Neural progenitor cell (in vitro differentiated cells): ENCODE measurements around the gene LRRC56. TPM values are rescaled to one million over a fixed set of nuclear protein-coding genes. Genes with fewer than 3 reads are reported as not detected.

Experiments used
- DNase-seq: peaks from one replicate; pipeline ENCODE4 v3.0.0-alpha.2; 2016; ENCODE audit warnings: low spot score
- H2AFZ ChIP-seq: fragments of 200-600 bp; sonication (generic); replicated peaks from 2 replicates; pipeline ENCODE4 v1.6.1; 2016; ENCODE audit warnings: antibody characterized with exemption
- H3F3A ChIP-seq: fragments of 200-600 bp; sonication (generic); 2 replicates; pipeline ENCODE4 v1.6.1; 2016; ENCODE audit warnings: antibody characterized with exemption, low read depth
- H3K27ac ChIP-seq: fragments of 200-600 bp; sonication (generic); 2 replicates; pipeline ENCODE4 v1.5.1; 2016; ENCODE audit warnings: mild to moderate bottlenecking
- H3K27me3 ChIP-seq: fragments of 200-600 bp; sonication (generic); 2 replicates; pipeline ENCODE4 v1.6.1; 2016; ENCODE audit warnings: mild to moderate bottlenecking, moderate library complexity
- H3K36me3 ChIP-seq: fragments of 200-600 bp; sonication (generic); 2 replicates; pipeline ENCODE4 v1.5.1; 2016
- H3K4me1 ChIP-seq: fragments of 200-600 bp; sonication (generic); 2 replicates; pipeline ENCODE4 v1.6.1; 2016; ENCODE audit warnings: mixed run types
- H3K4me2 ChIP-seq: fragments of 200-600 bp; sonication (generic); 2 replicates; pipeline ENCODE4 v1.6.1; 2016
- H3K4me3 ChIP-seq: fragments of 200-600 bp; sonication (generic); 2 replicates; pipeline ENCODE4 v1.5.1; 2016
- H3K79me2 ChIP-seq: fragments of 200-600 bp; sonication (generic); 2 replicates; pipeline ENCODE4 v1.6.1; 2016; ENCODE audit warnings: low read depth
- H3K9ac ChIP-seq: fragments of 200-600 bp; sonication (generic); 2 replicates; pipeline ENCODE4 v1.6.1; 2016
- H3K9me3 ChIP-seq: fragments of 200-600 bp; sonication (generic); 2 replicates; pipeline ENCODE4 v1.5.1; 2016; ENCODE audit warnings: low read depth
- H4K20me1 ChIP-seq: fragments of 200-600 bp; sonication (generic); 2 replicates; pipeline ENCODE4 v1.6.1; 2016; ENCODE audit warnings: low read depth
- H3K27ac Mint-ChIP-seq: 3 replicates; pipeline ENCODE4 v1.8.0; 2021; ENCODE audit warnings: mixed read lengths
- H3K27me3 Mint-ChIP-seq: 2 replicates; pipeline ENCODE4 v1.8.0; 2022; ENCODE audit warnings: low read depth, mild to moderate bottlenecking, inconsistent platforms, moderate library complexity, mixed read lengths; ENCODE audit not compliant: insufficient read depth
- H3K36me3 Mint-ChIP-seq: 3 replicates; pipeline ENCODE4 v1.8.0; 2021; ENCODE audit warnings: mixed read lengths
- H3K4me1 Mint-ChIP-seq: 3 replicates; pipeline ENCODE4 v1.8.0; 2021; ENCODE audit warnings: mixed read lengths
- H3K4me3 Mint-ChIP-seq: 3 replicates; pipeline ENCODE4 v1.8.0; 2021; ENCODE audit warnings: mild to moderate bottlenecking, moderate library complexity, mixed read lengths
- H3K9me3 Mint-ChIP-seq: 3 replicates; pipeline ENCODE4 v1.8.0; 2020; ENCODE audit warnings: mixed read lengths
- EZH2 ChIP-seq: fragments of 200-600 bp; sonication (generic); IDR thresholded peaks from 2 replicates; pipeline ENCODE4 v1.6.1; 2017; ENCODE audit warnings: antibody characterized with exemption, mild to moderate bottlenecking, moderate library complexity
- EZH2phosphoT487 ChIP-seq: fragments of 200-600 bp; sonication (generic); IDR thresholded peaks from 2 replicates; pipeline ENCODE4 v1.6.1; 2017; ENCODE audit warnings: antibody characterized with exemption
- microRNA counts: library from miRNA; unstranded; fragments of <30 nt; microRNA quantifications from one replicate; lab custom pipeline; 2016
- microRNA-seq: library from miRNA; unstranded; fragments of <30 nt; microRNA quantifications from one replicate; pipeline ENCODE4, GENCODE V29; 2016
- small RNA-seq: library from RNA; depleted of rRNA; stranded (forward); fragments of <200 nt; gene quantifications from one replicate; pipeline ENCODE3, GENCODE V24; 2015
- total RNA-seq: library from RNA; depleted of rRNA; stranded (reverse); fragments of >200 nt; gene quantifications from 2 replicates; pipeline ENCODE4 v1.2.3, GENCODE V29; 2015; ENCODE audit warnings: low replicate concordance
- TF ChIP-seq, protein P1 (sequence below): fragments of 200-600 bp; sonication (generic); IDR thresholded peaks from 2 replicates; pipeline ENCODE4 v1.5.1; 2017; ENCODE audit warnings: antibody characterized with exemption, mild to moderate bottlenecking

The LRRC56 gene
- total RNA-seq, 1 donor from 2014 or later, result 0.45 TPM

GRCh38 chr11:598005-598680, 60.8 kb downstream of the LRRC56 start:
- DNase-seq, result no peak
- H3F3A ChIP-seq, result no peaks in the 10 kb centered on the region
- TF ChIP-seq EZH2 (no peak), EZH2phosphoT487 (no peak)
- TF ChIP-seq, protein P1, sequence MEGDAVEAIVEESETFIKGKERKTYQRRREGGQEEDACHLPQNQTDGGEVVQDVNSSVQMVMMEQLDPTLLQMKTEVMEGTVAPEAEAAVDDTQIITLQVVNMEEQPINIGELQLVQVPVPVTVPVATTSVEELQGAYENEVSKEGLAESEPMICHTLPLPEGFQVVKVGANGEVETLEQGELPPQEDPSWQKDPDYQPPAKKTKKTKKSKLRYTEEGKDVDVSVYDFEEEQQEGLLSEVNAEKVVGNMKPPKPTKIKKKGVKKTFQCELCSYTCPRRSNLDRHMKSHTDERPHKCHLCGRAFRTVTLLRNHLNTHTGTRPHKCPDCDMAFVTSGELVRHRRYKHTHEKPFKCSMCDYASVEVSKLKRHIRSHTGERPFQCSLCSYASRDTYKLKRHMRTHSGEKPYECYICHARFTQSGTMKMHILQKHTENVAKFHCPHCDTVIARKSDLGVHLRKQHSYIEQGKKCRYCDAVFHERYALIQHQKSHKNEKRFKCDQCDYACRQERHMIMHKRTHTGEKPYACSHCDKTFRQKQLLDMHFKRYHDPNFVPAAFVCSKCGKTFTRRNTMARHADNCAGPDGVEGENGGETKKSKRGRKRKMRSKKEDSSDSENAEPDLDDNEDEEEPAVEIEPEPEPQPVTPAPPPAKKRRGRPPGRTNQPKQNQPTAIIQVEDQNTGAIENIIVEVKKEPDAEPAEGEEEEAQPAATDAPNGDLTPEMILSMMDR, result no peak
- peaks cover 19% of the 10 kb centered on the region for H4K20me1 ChIP-seq
- H3K27ac ChIP-seq, result no peak overlapping the region
- no peaks in the 10 kb centered on the region for H3K36me3 ChIP-seq
- Mint-ChIP-seq H3K4me1 (no peaks in the 10 kb centered on the region), H3K36me3 (peaks cover 29% of the 10 kb centered on the region), H3K9me3 (no peaks in the 10 kb centered on the region), H3K27ac (no peak overlapping the region), H3K27me3 (no peaks in the 10 kb centered on the region), H3K4me3 (no peak overlapping the region)
- H3K4me3 ChIP-seq, result no peak overlapping the region
- H2AFZ ChIP-seq, result no peak overlapping the region
- H3K4me2 ChIP-seq, result no peak overlapping the region
- no peaks in the 10 kb centered on the region for H3K79me2 ChIP-seq
- no peaks in the 10 kb centered on the region for H3K27me3 ChIP-seq
- H3K9ac ChIP-seq, result no peak overlapping the region
- no peaks in the 10 kb centered on the region for H3K4me1 ChIP-seq
- H3K9me3 ChIP-seq, result no peaks in the 10 kb centered on the region

DNA sequence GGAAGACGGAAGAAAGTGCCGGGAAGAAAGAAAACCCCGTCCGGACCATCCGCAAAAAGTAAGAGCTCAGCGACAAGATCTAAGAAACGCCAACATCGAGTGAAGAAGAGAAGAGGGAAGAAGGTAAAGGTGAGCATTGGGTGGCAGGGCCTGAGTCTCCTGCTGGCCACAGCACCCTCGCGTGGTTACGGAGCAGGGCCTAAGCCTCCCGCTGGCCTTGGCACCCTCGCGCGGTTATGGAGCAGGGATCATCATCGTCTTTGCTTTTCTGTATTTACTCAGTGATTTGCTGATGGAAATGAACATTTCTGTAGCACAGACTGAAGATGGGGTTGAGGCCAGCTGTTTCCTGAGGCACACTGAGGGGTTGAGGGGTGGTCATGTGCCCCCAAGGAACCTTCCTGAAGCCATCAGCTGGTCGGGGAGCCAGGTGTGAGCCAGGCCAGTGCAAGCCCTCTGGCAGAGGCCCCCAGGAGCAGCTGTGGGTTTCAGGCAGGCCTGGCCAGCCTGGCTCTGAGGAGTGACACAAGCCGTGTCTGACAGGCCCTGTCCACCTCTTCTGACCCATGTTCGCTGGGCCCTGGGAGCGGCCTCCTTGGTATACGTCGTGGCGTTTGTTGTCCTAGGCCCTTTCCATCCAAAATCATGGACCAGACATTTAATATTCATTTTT, 64.4 kb downstream of the LRRC56 start:
- Mint-ChIP-seq H3K36me3 (peaks cover 24% of the 10 kb centered on the region), H3K27me3 (peaks cover 2% of the 10 kb centered on the region), H3K27ac (no peak overlapping the region), H3K4me1 (no peaks in the 10 kb centered on the region), H3K4me3 (no peak overlapping the region), H3K9me3 (no peaks in the 10 kb centered on the region)
- Histone ChIP-seq H3K9me3 (no peaks in the 10 kb centered on the region), H3K36me3 (no peaks in the 10 kb centered on the region), H3K4me2 (no peak overlapping the region), H3K79me2 (no peaks in the 10 kb centered on the region), H4K20me1 (peaks cover 8% of the 10 kb centered on the region), H2AFZ (no peak overlapping the region), H3F3A (no peaks in the 10 kb centered on the region), H3K9ac (no peak overlapping the region), H3K4me3 (no peak overlapping the region), H3K27ac (no peak overlapping the region), H3K27me3 (no peaks in the 10 kb centered on the region), H3K4me1 (no peaks in the 10 kb centered on the region)
- no peak for DNase-seq
- no peak for TF ChIP-seq EZH2

DNA sequence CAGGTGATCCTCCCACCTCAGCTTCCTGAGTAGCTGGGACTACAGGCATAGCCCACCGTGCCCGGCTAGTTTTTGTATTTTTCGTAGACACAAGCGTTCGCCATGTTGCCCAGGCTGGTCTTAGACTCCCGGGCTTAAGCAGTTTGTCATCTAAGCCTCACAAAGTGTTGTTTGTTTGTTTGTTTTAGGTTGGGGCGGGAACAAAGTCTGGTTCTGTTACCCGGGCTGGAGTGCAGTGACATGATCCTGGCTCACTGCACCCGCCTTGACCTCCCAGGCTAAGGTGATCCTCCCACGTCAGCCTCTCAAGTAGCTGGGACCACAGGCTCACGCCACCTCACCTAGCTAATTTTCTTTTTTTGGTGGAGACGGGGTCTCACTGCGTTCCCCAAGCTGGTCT, 65.8 kb downstream of the LRRC56 start:
- Histone ChIP-seq H4K20me1 (peaks cover 9% of the 10 kb centered on the region), H2AFZ (no peak overlapping the region)

More for the DNA sequence above, 65.8 kb downstream of the LRRC56 start:
- H3K36me3 Mint-ChIP-seq, result peaks cover 22% of the 10 kb centered on the region
- H3K27ac Mint-ChIP-seq, result no peak overlapping the region
- Histone ChIP-seq H3K4me2 (no peak overlapping the region), H3K27me3 (no peaks in the 10 kb centered on the region), H3K4me1 (no peaks in the 10 kb centered on the region), H3K4me3 (no peak overlapping the region), H3K79me2 (no peaks in the 10 kb centered on the region), H3K36me3 (no peaks in the 10 kb centered on the region), H3K9me3 (no peaks in the 10 kb centered on the region), H3K27ac (no peak overlapping the region), H3F3A (no peaks in the 10 kb centered on the region), H3K9ac (no peak overlapping the region)
- no peaks in the 10 kb centered on the region for H3K4me1 Mint-ChIP-seq
- TF ChIP-seq, protein P1, result no peak
- TF ChIP-seq EZH2 (no peak), EZH2phosphoT487 (no peak)
- no peak overlapping the region for H3K4me3 Mint-ChIP-seq
- no peak for DNase-seq
- no peaks in the 10 kb centered on the region for H3K9me3 Mint-ChIP-seq
- peaks cover 3% of the 10 kb centered on the region for H3K27me3 Mint-ChIP-seq

MicroRNAs within 50 kb of the gene (microRNA counts, 767-probe panel; counts per million panel counts)
- 460 counts per million, percentile 90 among the panel's probes with 10 or more counts for microRNA hsa-miR-210 (lab: Ali Mortazavi, UCI)

Small RNA genes within 50 kb of the gene (microRNA-seq; reads per million reads assigned to microRNA genes)
- gene MIR210, result 230 reads per million, percentile 83 among the genes with 10 or more reads in this experiment

Small RNA genes within 50 kb of the gene (small RNA-seq; reads per million reads assigned to genes)
- gene MIR210, result 7.2 reads per million, percentile 95 among the genes with 10 or more reads in this experiment

Other genes with a start within 250 kb of the LRRC56 start
- 20.5 and 44.4 TPM in 2 replicates for gene PGGHG, start 248.4 kb upstream of the LRRC56 start, total RNA-seq
- gene IFITM5, start 238.0 kb upstream of the LRRC56 start, total RNA-seq, result not detected in 2 replicates
- 10.5 and 63.9 TPM in 2 replicates for gene IFITM2, start 229.7 kb upstream of the LRRC56 start, total RNA-seq
- 13.3 and 48.6 TPM in 2 replicates for gene IFITM1, start 223.5 kb upstream of the LRRC56 start, total RNA-seq
- 19.8 and 61.7 TPM in 2 replicates for gene IFITM3, start 216.7 kb upstream of the LRRC56 start, total RNA-seq
- gene B4GALNT4, start 168.0 kb upstream of the LRRC56 start, total RNA-seq, result 16.4 and 110 TPM in 2 replicates
- 6.5 and 8.5 TPM in 2 replicates for gene PKP3, start 143.3 kb upstream of the LRRC56 start, total RNA-seq
- 5.4 and 8.4 TPM in 2 replicates for gene SIGIRR, start 122.5 kb upstream of the LRRC56 start, total RNA-seq
- gene ANO9, start 95.5 kb upstream of the LRRC56 start, total RNA-seq, result 1.3 and 4.7 TPM in 2 replicates
- 24.7 and 44.2 TPM in 2 replicates for gene PTDSS2, start 87.2 kb upstream of the LRRC56 start, total RNA-seq
- 10.5 and 44.8 TPM in 2 replicates for gene RNH1, start 30.3 kb upstream of the LRRC56 start, total RNA-seq
- 21.2 and 32.3 TPM in 2 replicates for gene HRAS, start 2.0 kb upstream of the LRRC56 start, total RNA-seq
- 1.1 and 2.5 TPM in 2 replicates for gene LMNTD2, start 23.2 kb downstream of the LRRC56 start, total RNA-seq
- gene RASSF7, start 23.4 kb downstream of the LRRC56 start, total RNA-seq, result 12.8 and 48.3 TPM in 2 replicates
- 9.8 and 43.6 TPM in 2 replicates for gene PHRF1, start 38.9 kb downstream of the LRRC56 start, total RNA-seq
- 4.3 and 18.4 TPM in 2 replicates for gene IRF7, start 78.4 kb downstream of the LRRC56 start, total RNA-seq
- not detected in 2 replicates for gene CDHR5, start 87.4 kb downstream of the LRRC56 start, total RNA-seq
- not detected in 2 replicates for gene SCT, start 89.7 kb downstream of the LRRC56 start, total RNA-seq
- 0.97 and 6.6 TPM in 2 replicates for gene DRD4, start 99.7 kb downstream of the LRRC56 start, total RNA-seq
- gene DEAF1, start 157.7 kb downstream of the LRRC56 start, total RNA-seq, result 38.4 and 66.4 TPM in 2 replicates
- gene TMEM80, start 158.3 kb downstream of the LRRC56 start, total RNA-seq, result 38.7 and 42.7 TPM in 2 replicates
- 3.3 and 11.0 TPM in 2 replicates for gene EPS8L2, start 168.7 kb downstream of the LRRC56 start, total RNA-seq
- gene TALDO1, start 209.9 kb downstream of the LRRC56 start, total RNA-seq, result 101 and 114 TPM in 2 replicates
- gene GATD1, start 240.0 kb downstream of the LRRC56 start, total RNA-seq, result 24.1 and 52.9 TPM in 2 replicates